ENCODE data around the gene PIAS1.

Gene PIAS1

GRCh38 chr15:68061602-68062001, 7.5 kb downstream of the PIAS1 start:
- TF ChIP-seq CTCF (IDR thresholded peaks at IDR 0.05; ENCODE audit: low read depth, low read length): no peak
- DNase-seq (ENCODE audit: low read depth in 2 of 2): no peak
- no peak overlapping the region for H3K4me3 ChIP-seq (replicated peaks in 1 of 2; ENCODE audit: low read depth in 2 of 2, low read length in 2 of 2)

- H3K4me3 ChIP-seq (replicated peaks in 1 of 2; ENCODE audit: low read depth in 2 of 2, low read length in 2 of 2): no peak overlapping the region
- DNase-seq (ENCODE audit: low read depth in 2 of 2): no peak
- no peak for TF ChIP-seq CTCF (IDR thresholded peaks at IDR 0.05; ENCODE audit: low read depth, low read length)
Measured at GRCh38 chr15:68062214-68062613, 8.1 kb downstream of the PIAS1 start.

GRCh38 chr15:68062946-68063465, 8.9 kb downstream of the PIAS1 start:
- TF ChIP-seq CTCF (IDR thresholded peaks at IDR 0.05; ENCODE audit: low read depth, low read length): no peak
- DNase-seq (ENCODE audit: low read depth in 2 of 2): no peak
- no peak overlapping the region for H3K4me3 ChIP-seq (replicated peaks in 1 of 2; ENCODE audit: low read depth in 2 of 2, low read length in 2 of 2)

DNA sequence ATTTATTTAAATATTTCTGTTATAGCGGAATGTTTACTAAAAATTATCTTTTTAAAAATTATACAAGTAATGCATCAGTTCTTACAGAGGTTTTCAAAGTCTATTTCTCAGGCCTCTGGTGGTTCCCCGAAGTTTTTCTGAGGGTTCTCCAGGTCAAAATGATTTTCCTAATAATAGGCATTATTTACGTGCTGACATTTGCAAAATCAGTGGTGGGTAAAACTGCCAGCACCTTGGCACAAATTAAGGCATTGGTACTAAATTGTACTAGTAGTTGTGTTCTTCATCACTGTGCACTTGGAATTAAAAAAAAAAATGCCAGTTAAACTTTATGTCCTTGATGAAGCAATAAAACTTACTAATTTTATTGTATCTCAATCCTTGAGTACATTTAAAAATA, 9.5 kb downstream of the PIAS1 start:
- no peak overlapping the region for H3K4me3 ChIP-seq (replicated peaks in 1 of 2; ENCODE audit: low read depth in 2 of 2, low read length in 2 of 2)
- TF ChIP-seq CTCF (IDR thresholded peaks at IDR 0.05; ENCODE audit: low read depth, low read length): no peak
- no peak for DNase-seq (ENCODE audit: low read depth in 2 of 2)

GRCh38 chr15:68073576-68074288, 19.6 kb downstream of the PIAS1 start:
- no peak for TF ChIP-seq CTCF (IDR thresholded peaks at IDR 0.05; ENCODE audit: low read depth, low read length)
- no peak overlapping the region for H3K4me3 ChIP-seq (replicated peaks in 1 of 2; ENCODE audit: low read depth in 2 of 2, low read length in 2 of 2)
- no peak for DNase-seq (ENCODE audit: low read depth in 2 of 2)

- no peak for DNase-seq (ENCODE audit: low read depth in 2 of 2)
- no peak for TF ChIP-seq CTCF (IDR thresholded peaks at IDR 0.05; ENCODE audit: low read depth, low read length)
- H3K4me3 ChIP-seq (replicated peaks in 1 of 2; ENCODE audit: low read depth in 2 of 2, low read length in 2 of 2): no peak overlapping the region
Measured at GRCh38 chr15:68075764-68076385, 21.8 kb downstream of the PIAS1 start.
